Stimulated activated CD4-positive, alpha-beta T cell treated with anti-CD3 and anti-CD28 coated beads, Interleukin-1b, Interleukin-23, amount 100 ng/mL, for 48 hours (primary cell): ENCODE results near the gene DHX40.
"Not testable (repeated sequence)": the region's sequence is repeated elsewhere in the genome, so short reads cannot be mapped to it uniquely, and the experiment has no call there.

Source experiments
- DNase-seq: peaks from one replicate; pipeline ENCODE4 v3.0.0-alpha.2; 2020

DHX40 gene

GRCh38 chr17:59565171-59565958, at the start of gene DHX40:
Gene DHX40 (plus strand): TSS chr17:59565610. CDS start chr17:59565672, 62 bp downstream.
- DNase-seq: peak; percentile 97

GRCh38 chr17:59516451-59516850, 49.0 kb upstream of the DHX40 start:
- no peak for DNase-seq

- no peak for DNase-seq
Observed at GRCh38 chr17:59519132-59519531, 46.3 kb upstream of the DHX40 start.

- no peak for DNase-seq
Observed at GRCh38 chr17:59520251-59520650, 45.2 kb upstream of the DHX40 start.

- peak; percentile 53 for DNase-seq
Observed at GRCh38 chr17:59521465-59522126, 43.8 kb upstream of the DHX40 start.

- not testable (repeated sequence) for DNase-seq
Observed at GRCh38 chr17:59524930-59525329, 40.5 kb upstream of the DHX40 start.

- DNase-seq: no peak
Observed at GRCh38 chr17:59525668-59526067, 39.7 kb upstream of the DHX40 start.

- no peak for DNase-seq
Observed at GRCh38 chr17:59526451-59526850, 39.0 kb upstream of the DHX40 start.

- no peak for DNase-seq
Observed at GRCh38 chr17:59527325-59527917, 38.0 kb upstream of the DHX40 start.

- DNase-seq: no peak
Observed at GRCh38 chr17:59527931-59528330, 37.5 kb upstream of the DHX40 start.

GRCh38 chr17:59530531-59530930, 34.9 kb upstream of the DHX40 start:
- DNase-seq: no peak

GRCh38 chr17:59533694-59534093, 31.7 kb upstream of the DHX40 start:
- no peak for DNase-seq

GRCh38 chr17:59534583-59534982, 30.8 kb upstream of the DHX40 start:
- DNase-seq: no peak

- DNase-seq: no peak
Observed at GRCh38 chr17:59538195-59538909, 27.1 kb upstream of the DHX40 start.

GRCh38 chr17:59542960-59543635, 22.3 kb upstream of the DHX40 start:
- no peak for DNase-seq

- no peak for DNase-seq
Observed at GRCh38 chr17:59545942-59546341, 19.5 kb upstream of the DHX40 start.

- DNase-seq: no peak
Observed at GRCh38 chr17:59547131-59547915, 18.1 kb upstream of the DHX40 start.

- not testable (repeated sequence) for DNase-seq
Observed at GRCh38 chr17:59548985-59549384, 16.4 kb upstream of the DHX40 start.

GRCh38 chr17:59550703-59551102, 14.7 kb upstream of the DHX40 start:
- DNase-seq: no peak

GRCh38 chr17:59558039-59558438, 7.4 kb upstream of the DHX40 start:
- no peak for DNase-seq

GRCh38 chr17:59558953-59559352, 6.5 kb upstream of the DHX40 start:
- DNase-seq: no peak

- DNase-seq: no peak
Observed at GRCh38 chr17:59561042-59561441, 4.4 kb upstream of the DHX40 start.
